GM19438 (cell line): ENCODE results near the gene MREG.
A peak's percentile ranks its signal among the peaks of the same experiment; 100 is the strongest.
"Not testable (repeated sequence)": the region's sequence is repeated elsewhere in the genome, so short reads cannot be mapped to it uniquely, and the experiment has no call there.

Experiments used
- ATAC-seq: cut with Tn5 transposase; IDR thresholded peaks from one replicate; pipeline ENCODE4 v1.9.1; 2021; ENCODE audit warnings: low read depth; ENCODE audit not compliant: unreplicated experiment

MREG gene

DNA sequence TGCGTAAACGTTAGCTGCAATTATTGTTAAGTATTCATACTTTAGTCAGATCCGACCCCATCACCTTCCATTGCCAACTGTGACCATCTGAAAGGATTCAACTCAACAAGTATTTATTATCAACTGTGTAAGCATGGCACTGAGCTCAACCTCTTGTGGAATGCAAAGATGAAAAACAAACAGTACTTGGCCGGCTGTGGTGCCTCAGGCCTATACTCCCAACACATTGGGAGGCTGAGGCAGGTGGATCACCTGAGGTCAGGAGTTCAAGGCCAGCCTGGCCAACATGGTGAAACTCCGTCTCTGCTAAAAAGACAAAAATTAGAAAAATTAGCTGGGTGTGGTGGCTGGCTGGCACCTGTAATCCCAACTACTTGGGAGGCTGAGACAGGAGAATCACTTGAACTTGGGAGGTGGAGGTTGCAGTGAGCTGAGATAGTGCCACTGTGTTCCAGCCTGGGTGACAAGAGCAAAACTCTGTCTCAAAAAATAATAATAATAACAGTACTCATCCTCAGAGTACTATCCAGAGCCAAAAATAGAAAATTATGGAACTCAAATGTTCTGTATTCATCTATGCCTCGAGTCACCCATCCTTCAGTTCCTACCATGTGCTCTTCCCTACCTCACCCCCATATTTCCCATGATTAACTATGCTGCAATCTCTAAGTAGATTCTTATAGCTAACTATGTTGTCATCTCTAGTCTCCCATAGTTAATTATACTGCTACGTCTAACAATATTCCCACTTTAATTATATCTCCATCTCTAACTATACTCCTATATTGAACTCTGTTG is 8.6 kb upstream of the MREG start:
- no peak for ATAC-seq

DNA sequence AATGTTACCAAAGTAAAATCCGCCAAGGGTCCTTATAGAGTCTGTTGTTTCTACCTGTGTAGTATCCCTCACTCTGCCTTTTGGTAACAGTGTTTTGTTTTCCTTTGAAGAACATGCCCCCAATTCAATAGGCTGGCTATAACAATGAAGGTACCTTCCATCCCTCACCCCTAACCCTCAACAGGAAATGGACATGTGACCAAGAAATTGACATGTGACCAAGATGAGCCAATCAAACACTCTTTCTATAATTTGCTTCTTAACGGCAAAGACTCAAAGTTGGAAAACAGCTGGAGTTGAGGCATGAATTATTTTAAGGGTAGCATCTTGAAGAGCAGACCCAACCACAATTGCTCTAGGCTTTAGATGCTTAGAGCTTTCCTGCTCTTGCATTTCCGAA is 5.4 kb upstream of the MREG start:
- no peak for ATAC-seq

DNA sequence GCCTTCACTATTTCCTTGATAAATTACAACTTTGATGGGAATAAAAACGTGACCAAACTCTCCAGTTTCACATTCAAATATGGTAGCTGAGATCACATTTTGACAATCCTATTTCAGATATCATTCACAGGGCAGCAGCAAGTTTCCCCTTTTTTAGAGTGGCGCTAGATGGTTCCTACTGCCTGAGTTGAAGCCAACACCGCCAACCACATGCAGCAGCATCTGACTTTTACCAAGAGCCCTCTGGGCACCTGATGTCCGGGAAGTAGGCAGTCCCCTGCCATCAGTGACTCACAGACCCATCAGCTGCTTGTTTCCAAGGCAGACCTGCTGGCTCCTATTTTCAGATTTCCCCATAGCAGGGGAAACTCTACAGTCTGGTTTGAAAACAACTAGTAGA is 4.0 kb upstream of the MREG start:
- ATAC-seq: no peak

DNA sequence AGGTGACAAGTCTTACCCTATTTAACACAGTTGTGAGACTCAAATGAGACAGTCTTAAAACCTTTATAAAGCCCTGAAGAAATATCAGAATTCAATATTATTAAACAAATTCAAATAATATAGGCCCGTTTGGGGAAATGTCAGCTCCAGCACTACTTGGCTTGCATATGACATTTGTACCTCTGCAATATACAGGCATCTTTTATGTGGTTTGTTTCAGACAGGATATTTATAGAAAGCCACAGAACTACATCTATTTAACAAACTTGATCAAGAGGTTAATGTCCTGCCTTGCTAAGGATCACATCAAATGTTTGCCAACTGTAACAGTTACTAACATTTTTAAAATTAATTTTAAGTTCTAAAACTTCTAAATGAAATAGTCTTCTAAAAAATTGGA is 3.2 kb upstream of the MREG start:
- ATAC-seq: no peak

DNA sequence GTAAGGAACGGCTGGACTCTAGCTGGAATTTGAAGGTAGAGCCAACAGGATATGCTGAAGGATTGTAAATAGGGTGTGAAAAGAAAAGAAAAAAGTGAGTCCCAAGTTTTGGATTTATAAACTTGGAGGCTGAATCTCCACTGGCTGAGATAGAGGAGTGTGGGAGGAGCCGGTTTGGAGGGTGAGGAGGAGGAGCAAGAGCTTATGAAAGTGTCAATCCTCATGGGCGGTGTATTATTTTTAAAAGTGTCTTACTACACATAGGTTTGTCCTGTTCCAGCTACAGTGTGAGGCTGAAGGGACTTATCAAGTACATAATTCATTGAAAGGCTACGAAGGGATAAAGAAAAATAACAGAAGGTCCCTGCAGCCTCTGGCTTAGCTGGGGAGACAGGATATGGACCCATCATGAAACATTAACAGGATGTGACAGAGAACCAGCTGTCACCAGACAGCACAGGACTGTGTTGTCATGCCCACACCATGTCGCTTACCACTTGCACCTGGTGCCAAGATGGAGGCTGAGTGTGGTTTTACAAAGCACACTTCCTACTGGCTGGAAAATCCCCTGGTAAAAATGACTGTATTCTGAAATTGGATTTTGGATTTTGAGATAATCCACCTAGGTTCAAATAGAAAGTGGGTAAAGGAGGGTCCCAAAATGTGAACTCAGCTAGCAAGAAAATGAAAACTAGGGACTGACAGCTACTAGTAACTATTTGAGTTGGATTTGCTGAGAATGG is 2.5 kb upstream of the MREG start:
- ATAC-seq: peak; percentile 84

DNA sequence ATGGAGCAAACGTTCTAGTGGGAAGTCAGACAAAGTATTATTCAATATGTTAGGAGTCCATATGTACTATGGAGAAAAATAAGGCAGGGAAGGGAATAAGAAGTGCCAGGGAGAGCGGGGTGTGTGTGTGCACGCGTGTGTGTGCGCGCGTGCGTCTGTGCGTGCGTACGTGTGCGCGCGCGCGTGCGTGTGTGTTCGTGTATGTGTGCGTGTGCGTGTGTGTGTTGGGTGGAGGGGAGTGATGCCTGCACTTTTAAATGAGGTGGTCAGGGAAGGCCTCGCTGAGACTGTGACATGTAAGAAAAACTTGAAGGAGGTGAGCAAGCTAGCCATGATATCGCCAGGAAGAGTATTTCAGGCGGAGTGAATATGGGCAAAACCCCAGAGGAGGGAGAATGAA is 1.6 kb upstream of the MREG start:
- ATAC-seq: no peak

DNA sequence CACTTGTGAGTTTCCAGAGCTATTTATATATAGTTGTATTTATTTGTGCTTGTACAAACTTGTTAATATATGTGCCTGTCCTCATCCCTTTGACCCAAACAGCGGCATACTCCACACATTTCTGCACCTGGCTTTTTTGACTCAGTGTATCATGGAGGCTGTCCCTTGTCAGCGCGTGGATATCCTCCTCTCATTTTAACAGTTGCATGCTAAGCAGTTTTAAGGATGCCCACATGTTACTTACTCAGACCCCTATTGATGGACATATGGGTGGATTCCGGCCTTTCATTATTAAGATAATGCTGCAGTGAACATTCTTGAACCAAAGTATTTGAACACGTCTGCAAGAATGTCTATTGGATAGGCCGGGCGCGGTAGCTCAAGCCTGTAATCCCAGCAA is 655 bp upstream of the MREG start:
- no peak for ATAC-seq

DNA sequence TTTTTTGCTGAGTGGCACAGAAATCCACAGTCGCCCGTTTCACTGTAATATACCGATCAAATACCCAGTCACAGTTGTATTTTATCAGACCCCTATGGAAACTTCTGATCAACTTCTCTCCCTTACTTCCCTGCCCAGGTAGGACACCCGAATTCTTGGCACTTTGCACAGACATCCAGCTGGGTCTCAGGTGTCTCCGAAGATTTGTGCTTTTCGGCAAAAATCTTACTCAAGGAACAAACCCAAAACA is 596 bp downstream of the MREG start:
- ATAC-seq: no peak

DNA sequence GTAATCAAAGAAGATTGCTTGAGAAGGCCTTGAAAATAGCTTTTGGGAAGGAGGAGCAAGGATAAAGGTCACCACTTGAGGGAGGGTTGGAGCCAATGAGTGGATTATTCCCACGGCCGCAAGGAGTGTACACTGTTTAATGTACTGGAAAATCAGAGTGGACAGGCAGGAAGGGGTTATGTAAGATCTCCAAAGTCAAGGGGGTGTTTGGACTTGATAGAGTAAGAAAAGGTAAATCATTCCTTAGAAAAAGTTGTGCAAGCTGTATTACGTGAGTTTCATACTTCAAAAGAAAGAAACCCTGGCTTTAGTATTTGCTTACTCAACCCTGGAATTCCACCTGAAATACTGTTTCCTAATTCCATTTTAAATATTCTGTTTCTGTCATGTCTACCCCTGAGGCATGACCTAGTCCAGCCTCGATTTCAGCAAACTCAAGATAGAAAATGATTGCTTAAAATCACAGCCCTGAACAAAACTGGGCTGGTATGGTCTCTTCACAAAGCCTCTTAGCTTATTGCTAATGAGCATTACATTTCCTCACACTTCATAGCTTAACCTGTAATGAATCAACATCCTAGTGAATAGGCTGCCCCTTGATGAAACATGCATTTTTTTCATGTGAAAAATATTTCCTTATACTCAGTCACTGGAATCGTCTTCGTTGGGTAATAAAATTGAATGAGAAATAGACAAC is 1.1 kb downstream of the MREG start:
- no peak for ATAC-seq

DNA sequence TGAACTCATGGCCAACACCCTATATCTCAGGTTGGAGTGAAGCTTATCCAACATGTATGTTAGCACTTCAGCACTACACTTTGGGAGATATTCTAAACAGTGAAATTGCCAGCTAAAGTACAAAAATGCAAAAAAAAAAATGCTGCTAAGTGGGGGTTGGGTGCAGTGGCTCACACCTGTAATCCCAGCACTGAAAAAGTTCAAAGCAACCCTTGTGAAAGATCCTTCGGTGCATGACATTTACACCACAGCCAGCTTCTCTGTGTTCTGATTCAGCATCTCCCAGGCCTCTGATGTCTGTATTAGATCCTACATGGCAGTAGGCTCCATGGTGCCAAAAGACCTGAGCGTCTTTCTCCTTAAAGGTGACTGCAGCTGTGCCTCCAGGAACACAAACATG is 4.1 kb downstream of the MREG start:
- not testable (repeated sequence) for ATAC-seq

DNA sequence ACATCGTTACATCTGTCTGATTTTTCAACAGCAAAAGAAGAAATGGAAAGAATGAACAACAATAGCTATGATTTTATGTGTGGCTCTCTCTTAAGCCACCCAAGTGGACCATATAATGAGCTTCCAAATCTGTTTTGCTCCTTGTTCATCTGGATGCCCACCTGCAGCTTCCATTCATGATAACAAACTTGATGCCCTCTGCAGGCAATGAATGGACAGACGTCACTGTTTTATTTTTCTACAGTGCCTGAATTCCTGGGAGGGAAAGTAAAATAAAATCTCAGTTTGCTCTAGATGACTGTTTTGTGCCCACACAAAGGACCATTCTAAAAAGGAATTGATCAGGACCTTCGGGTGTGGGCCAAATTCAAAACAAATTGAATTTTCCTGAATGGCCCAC is 5.0 kb downstream of the MREG start:
- no peak for ATAC-seq

DNA sequence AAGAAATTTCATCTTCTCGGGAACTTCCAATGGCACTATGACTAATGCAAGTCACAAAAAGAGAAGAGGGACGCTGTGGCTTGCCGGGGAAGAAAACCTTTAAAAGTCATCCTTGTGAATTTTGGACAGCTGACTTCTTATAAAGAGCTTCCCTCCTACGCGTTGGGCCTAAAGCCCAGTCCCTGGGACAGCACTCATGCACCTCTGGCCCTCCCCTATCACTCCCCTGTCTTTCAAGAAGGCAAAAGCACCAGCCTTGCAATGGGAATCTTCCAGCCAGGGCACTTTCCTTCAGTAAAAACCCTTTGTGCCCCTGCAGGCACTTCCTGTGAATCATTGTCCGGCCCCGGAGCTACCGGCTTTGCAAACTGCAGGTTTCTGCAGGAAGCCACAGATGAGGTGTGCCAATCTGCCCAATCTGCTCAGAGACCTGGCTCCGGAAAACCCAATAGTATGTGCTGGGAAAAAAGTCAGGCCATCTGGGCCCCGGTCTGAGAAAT is 7.1 kb downstream of the MREG start:
- no peak for ATAC-seq

DNA sequence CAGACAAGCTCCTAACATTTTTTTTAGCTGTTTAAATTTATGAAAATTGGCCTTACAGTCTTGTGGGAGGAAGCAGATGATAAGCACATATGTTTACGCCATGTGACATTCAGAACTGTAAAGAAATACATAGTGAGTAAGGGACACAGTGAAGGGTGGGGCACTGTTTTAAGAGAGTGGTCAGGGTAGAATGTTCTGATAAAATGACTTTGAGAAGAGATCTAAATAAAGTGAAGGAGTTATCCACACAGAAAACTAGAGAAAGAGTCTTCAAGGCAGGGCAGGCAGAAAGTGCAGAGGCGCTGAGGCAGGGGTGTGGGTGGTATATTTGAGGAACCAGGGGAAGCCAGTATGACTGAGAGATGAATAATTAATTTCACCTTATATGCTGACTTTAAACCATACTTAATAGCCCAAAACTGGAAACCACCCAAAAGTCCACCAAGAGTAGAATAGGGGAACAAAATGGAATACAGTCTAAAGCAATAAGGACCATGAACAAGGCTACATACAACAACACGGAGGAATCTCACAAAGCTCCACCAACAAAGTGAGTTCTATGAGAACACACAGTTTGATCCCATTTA is 8.6 kb downstream of the MREG start:
- no peak for ATAC-seq

DNA sequence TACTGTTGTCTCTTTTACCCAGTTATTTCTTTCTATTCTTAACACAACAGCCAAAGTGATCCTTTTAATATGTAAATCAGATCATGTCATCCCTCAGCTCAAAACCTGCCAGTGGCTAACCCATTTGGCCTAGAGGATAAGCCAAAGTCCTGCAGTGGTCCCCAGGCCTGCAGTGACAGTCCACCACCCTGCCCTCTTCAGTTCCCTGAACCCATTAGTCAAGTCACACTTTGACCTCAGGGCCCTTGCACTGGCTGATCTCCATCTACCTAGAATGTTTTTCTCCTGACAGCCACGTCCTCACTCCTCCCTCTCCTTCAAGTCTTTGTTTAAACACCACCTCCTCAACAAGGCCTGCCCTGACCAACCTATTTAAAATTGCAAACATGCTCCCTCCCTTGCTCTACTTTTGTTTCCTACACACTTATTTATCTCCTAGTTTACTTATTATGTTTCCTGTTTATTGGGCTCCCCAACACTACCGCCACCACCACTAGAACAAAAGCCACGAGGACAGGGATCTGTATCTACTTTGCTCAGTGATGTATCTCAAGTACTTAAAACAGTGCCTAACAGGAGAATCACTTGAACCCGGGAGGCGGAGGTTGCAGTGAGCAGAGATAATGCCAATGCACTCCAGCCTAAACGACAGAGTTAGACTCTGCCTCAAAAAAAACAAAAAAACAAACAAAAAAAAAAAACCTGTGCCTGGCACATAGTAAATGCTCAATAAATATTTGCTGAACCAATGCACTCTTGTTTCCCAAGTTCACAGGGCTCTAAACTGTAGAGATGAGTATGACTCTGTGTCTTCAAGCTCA is 9.3 kb downstream of the MREG start:
- no peak for ATAC-seq

DNA sequence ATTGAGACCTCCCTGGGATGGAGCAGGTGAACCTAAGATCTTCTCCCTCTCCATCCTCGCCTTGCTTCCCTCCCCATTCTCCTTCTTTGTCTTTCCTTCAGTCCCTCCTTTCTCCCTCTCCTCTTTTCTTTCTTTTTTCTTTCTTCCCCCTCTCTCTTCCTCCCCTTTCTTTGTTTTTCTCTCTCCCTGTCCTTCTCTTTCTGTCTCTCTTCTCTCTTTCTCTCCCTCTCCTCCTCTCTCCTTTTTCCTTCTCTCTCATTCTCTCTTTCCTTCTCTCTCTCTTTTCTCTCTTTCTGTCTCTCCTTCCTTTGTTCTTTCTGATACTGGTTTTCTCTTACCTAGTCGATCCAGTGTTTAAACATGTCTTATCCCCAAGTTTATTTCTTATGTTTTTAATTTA is 10.7 kb downstream of the MREG start:
- no peak for ATAC-seq

DNA sequence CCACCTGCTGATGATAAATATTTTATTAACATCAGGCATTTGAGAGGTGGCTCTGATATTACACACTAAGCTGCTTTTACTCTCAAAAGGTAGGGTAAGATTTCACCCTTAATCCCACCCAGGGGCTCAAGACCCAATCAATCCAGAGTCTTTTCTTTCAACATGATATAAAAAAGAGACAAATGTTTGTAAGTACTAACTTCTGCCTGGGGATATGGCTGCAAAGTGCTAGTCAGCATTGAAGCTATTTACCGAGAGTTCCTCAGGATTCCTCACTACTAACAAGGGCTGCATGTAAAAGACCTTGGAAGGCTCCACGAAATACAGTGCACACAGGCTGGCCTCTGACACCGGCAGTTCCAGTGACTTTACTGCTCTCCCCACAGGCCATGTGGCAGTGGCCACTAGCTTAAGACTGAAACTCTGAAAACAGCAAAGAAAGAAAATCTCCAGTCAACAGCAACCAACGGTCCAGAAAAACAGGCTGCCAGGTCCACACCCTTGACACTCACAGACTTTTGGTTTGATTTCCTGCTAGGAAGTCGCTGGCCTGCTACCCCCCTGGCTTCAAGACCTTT is 11.2 kb downstream of the MREG start:
- no peak for ATAC-seq

DNA sequence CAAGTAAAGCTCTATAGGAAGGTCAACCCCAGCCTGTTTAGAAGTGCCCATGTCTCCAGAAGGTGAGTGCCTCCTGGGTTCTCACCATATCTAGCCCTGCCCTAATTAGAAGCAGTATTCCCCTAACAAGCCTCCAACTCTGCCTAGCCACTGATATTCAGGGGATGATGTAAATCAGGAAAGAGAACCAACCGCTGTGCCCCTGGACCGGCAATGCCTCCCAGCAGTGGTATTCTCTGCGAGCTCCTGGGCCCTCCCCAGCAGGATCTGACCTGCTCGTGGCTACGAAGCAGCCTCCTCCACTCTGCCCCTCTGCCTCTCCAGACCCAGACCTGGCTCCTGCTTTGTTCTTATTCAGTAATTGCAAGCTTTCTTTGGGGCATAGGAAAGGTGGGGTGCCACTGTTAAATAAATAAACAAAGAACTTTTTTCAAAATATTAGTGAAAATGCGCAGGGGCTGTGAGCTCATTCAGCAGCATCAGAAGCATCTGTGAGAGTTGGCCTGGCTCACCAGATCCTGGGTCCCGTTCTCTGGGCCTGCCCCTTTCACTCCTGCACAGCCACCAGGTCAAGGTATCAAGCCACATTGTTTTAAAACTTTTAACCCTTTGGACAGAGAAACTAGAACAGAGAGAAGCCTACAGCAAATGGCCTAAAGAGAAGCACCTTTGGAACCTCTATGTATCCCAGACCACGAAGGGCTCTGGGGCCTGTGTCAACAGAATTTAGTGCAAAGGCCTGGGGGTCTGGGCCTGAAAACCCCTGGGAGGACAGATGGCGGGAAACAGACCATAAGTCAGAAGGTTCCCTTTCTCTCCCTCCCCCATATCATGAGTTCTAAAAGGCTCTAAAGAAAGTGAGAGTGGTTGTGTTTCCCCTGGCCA is 11.9 kb downstream of the MREG start:
- ATAC-seq: no peak

DNA sequence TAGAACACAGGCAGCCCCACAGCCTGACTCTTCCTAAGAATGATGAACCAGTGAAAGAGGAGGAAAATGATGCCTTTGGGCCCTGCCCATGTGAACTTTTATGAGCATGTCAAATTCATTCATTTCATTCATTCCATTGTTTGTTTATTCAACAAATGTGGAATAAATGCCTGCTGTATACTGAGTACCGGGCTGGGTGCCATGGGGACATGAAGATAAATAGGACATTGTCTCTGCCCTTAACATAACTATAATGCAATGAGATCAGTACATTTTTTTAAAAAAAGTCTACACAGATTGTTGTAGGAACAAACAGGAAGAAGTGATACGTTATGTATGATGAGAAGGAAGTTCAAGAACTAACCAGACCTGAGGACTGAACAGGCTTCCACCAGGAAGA is 14.7 kb downstream of the MREG start:
- ATAC-seq: no peak

DNA sequence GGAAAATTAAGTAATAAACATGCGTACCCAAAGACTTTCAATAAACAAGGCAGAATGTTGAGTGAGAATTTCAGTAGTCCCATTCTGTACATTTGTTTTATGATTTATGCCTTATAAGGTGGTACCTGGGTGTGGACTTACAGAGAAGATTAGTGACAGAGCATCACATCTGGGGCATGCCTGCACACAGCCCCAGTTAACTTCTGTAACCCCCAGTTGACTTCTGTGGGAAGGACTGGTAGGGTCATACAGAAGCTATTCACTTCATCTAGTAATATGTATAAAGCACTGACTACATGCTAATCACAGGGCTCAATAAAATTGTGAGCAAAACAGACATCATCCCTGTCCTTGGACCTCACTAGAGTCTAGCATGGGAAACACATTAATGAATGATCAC is 16.1 kb downstream of the MREG start:
- ATAC-seq: no peak
